GM19099 (cell line): ENCODE results near the gene GPR85.

ENCODE experiments used
- POLR2A ChIP-seq: IDR thresholded peaks from 3 replicates; pipeline ENCODE4 v1.6.1; 2011; ENCODE audit warnings: low read depth; ENCODE audit not compliant: insufficient read length; ENCODE audit errors: extremely low read depth

Gene GPR85

GRCh38 chr7:113093561-113093960 lies 6.9 kb upstream of the GPR85 start:
- TF ChIP-seq POLR2A = no peak

DNA sequence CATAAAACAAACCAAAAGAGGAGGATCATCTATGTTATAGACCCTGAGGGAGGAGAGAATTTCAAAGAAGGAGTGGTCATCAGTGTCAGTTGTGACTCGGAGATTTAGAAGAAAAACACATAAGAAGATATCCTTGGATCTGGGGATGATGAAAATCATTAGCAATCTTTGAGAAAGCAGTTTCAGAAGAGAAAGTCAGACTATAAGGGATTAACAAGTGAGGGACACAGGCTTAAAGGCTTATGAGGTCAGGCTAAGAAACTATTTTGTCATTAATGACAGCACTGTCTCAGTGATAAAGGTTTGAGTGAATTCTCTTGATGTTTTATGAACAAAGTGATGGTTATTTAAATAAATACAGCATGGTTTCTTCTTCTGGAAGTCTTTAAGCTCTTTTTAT lies 6.1 kb upstream of the GPR85 start:
- no peak for TF ChIP-seq POLR2A

GRCh38 chr7:113087071-113087998 lies 708 bp upstream of the GPR85 start:
- no peak for TF ChIP-seq POLR2A

DNA sequence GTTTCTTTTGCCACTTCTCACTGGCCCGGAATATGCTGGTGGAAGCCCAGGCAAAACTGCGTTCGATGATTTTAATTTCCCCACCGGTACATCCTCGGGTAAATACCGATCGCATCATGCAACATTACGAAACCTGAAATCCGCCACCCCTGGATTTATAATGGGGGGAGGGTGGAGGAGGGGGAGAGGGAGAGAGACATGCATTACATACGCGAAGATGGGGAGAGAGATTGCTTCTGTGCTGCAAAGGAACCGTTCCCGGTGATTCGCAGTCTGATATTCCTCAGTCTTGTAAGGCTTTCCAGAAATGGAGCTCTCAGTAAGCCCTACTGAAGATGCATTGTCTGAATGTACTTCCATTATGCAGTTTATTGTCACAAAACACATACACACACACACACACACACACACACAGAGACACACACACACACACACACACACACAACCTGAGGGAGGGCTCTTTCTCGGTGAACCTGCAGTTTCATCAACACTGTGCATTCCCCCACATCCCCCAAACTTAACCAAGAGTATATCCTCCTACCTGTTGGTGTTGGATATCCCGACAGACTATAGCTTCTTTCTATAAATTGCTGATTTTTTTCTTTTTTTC lies 741 bp downstream of the GPR85 start:
- TF ChIP-seq POLR2A = no peak

DNA sequence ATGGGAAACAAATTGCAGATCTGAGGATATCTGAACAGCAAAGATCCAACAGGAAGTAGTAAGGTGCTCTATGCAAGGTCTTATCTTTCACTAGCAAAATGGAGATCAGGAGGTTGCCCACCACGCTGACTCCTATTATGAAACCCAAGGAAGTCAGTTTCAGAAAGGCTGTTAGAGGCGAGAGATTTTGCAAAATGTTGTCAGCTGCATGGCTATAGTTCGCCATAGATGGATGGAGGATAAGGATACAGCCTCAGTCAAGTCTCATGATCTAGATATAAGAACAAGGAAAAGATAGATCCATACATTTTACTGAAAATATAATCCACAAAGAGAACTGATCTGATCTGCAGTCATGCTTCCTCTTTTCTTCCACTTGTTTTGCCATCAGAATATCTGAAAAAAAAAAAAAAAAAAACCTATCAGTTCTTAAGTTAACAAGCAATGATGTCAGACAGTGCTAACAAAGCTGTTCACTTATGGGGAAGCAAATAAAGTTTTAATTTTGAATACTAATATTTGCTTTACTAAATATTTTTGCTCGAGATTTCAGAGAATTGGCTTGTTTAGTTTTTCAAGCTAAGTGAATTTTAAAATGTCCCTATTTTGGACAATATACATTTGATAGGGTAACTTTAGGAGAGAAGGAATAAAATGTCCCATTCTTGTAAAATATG lies 2.0 kb downstream of the GPR85 start:
- TF ChIP-seq POLR2A = no peak

DNA sequence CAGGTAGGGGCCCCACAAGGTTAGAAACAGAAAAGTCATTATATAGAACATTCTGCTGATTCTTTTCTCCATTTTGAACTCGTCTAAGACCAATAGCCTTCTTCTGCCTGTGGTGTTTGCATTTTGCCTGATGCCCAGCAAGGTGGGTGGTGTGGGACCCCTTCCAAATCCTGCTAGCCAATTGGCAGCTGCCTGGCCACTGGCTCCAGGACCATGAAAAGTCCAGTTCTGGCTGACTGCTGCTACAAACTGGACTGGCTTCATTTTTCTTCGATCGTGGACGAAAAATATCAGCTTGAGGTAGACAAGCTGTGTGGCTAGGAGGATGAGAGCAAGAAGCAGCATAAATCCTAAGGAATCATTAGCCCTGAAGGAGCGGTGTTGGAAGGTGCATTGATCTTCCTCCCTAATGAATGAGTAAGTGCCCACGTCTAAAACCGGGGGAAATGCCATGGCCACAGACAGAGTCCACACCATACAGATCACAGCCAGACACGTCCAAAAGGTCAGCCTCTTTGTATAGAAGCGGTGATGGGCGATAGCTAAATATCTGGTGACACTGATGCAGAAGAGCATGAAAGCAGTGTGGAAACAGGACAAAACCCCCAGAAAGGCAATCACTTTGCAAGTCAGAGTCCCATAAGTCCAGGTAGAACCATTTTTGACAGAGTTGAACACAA lies 2.7 kb downstream of the GPR85 start:
- no peak for TF ChIP-seq POLR2A

GRCh38 chr7:113083132-113083815 lies 3.4 kb downstream of the GPR85 start:
- no peak for TF ChIP-seq POLR2A

- TF ChIP-seq POLR2A = no peak
Measured at GRCh38 chr7:113078331-113078730, 8.3 kb downstream of the GPR85 start.

DNA sequence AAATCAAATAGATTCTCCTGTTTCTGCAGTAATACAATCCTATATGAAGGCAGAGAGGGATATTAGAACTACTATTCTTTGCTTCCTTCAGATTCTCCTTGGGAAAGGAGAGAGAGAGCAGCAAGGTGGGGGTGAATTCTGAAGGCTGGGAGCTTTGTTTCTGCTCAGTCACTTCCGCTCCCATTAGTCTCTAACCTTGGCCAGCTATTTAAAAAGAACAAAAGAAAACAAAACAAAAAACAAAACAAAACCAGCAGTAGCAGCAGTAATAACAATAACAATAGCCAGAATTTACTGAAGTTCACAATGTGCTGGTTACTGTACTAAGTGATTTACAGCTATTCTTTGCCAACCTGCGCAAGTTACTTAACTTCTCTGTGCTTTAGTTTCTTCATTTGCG lies 9.9 kb downstream of the GPR85 start:
- TF ChIP-seq POLR2A = no peak

DNA sequence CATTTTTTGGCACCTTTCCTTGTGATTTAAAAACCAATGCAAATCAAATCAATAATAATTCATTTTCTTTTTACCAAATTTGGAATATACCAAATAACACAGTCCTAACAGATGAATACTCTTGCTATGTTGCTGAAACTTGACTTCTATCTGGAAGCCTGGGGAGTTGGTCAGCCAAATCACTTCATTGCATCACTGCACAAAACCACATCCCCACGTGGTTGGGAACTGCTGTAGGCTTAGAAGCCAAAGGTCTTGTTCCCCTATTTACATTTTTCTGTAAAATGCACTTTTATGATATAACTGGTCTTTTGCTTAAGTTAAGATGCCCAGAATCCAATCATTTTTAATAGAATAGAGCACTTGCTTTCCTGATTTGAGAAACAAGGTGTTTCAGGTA lies 15.2 kb downstream of the GPR85 start:
- TF ChIP-seq POLR2A = no peak

- no peak for TF ChIP-seq POLR2A
Measured at GRCh38 chr7:113062499-113062898, 24.1 kb downstream of the GPR85 start.

GRCh38 chr7:113060100-113060499 lies 26.5 kb downstream of the GPR85 start:
- TF ChIP-seq POLR2A = no peak

DNA sequence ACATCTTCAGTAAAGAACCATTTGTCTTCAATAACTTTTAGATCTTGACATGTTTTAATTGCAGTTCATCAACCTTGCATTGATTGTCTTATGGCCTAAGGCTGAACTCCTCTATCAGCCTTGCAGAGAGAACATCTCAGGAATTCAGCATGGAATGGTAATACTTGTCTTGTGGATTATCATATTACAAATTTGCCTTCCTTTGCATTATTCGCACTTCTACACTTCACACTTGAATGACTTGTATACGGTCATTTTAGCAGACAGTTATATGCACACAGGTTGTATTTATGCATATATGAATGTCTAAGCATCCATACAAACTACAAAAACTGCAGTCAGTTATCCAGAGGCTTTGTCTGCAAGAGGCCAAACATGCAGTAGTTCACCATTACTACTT lies 31.7 kb downstream of the GPR85 start:
- TF ChIP-seq POLR2A = no peak

DNA sequence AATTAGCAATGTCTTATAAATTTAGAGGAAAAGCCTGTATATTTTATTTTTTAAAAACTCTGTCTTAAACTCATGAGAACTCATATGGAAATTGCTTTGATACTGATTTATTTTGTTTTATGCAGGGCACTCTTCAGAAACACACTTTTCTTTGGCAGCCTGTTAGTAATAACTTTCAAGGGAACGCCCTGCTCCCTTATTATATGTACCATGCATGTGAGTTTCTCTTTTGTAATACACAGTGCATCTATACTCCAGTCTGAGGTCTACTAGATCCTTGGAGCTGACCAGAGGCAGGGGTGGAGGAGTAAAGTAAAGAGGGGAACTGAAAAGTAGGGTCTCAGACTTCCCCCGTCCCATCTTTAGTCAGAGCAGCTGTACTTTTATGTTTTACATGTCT lies 40.2 kb downstream of the GPR85 start:
- no peak for TF ChIP-seq POLR2A

DNA sequence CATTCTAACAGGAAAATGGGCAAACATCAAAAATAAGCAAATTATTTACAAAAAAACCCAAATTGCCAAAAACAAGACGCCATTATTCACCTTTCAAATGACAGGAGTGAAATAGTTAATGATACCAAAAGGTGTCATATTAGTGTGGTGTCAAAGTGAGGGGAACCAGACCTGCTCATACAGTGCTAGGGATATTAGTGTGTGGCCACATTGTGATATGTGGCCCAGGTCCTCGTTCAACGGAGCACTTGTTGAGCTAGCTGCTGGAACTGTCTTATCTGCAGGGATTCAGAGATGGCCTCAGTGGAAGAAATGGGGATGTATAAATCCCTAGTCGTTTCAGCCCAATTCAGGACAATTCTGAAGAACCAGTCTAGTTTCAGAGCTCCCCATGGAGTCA lies 41.2 kb downstream of the GPR85 start:
- TF ChIP-seq POLR2A = no peak

GRCh38 chr7:113044394-113044793 lies 42.2 kb downstream of the GPR85 start:
- TF ChIP-seq POLR2A = no peak

DNA sequence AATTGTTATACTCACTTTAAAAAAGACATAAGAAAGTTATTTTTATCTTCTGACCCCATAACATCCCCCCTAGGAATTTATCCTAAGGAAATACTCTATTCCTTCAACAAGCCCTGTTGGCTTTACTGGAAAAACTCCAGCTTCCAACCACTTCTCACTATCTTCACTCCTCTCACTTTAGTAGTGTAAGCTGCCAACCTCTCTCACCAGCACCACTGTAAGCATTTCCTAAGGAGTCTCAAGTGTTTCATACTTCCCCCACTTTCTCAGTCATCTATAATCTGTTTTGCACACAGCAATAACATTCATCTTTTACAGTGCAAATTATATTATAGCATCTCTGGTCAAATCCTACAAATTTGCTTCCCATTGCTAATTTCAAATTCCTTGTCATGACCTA lies 45.8 kb downstream of the GPR85 start:
- no peak for TF ChIP-seq POLR2A
